Superior temporal gyrus (tissue), 1 donor: ENCODE data around the gene EPHB1.

ENCODE experiments used
- DNase-seq: peaks from one replicate; pipeline ENCODE4 v3.0.0-alpha.2; 2016; ENCODE audit errors: extremely low spot score

Gene EPHB1

DNA sequence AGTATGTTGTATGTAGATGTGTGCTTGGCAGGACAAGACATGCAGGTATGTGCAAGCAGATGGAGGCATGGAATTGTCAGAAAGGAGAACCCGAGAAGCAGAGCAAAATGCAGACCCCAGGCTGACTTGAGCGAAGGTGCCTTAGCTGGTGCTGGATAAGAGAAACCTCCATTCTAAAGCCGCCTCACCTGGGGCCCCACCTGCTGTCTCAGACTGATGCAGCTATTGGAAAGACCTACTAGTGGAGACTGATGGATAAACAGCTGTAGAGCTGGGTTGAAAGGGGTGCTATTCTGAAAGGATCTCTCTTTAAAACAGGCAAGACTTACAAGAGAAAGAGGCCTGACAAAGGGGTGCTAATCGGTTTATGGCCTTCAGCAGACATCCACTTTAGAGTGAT, 86.2 kb downstream of the EPHB1 start:
- DNase-seq, result no peak

DNA sequence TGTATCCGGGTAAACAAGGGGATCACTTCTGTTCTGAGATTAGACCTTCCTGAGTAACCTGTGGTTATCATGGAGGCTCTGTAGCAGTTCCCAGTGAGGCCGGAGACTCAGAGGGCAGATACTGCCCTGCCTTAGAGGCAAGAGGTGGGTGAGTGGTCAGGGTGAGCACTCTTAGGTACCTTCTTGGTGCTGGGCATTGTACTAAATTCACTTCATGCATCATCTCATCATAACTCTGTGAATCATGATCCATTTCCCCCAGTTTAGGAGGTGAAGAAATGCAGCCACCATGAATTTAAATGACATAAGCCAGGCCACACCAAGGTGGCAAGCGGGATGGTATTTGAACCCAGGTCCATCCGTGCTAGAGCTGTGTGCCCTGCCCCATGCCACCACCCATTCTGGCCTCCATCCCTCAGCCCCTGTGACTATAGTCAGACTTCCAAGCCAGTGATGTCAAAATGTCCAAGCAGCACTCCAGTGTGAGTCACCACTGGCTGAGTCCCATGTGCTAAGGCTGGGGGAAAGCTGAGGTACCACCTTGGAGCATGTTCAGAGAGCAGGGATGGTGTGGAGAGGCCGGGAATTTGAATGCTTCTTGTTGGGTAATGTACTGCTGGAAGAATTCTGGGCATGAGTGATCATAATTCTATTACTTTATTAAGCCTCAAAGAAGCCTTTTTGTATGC, 88.8 kb downstream of the EPHB1 start:
- no peak for DNase-seq

GRCh38 chr3:134885877-134886621, 91.0 kb downstream of the EPHB1 start:
- no peak for DNase-seq

DNA sequence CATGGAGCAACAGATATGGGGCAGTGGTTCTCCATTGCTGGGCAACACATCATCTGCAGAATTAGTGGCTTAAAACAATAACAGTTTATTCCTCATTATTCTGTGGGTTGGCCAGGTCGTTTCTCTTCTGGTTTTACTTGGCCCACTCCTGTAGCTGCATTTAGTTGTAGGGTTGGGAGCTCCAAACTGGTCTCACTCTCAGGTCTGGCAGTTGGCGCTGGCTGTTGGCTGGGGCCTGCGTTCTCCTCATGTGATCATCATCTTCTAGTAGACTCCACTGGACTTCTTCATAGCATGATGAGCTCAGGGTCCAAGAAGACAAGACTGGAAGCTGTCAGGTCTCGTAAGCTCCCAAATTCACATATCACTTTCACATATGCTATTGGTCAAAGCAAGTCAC, 91.9 kb downstream of the EPHB1 start:
- no peak for DNase-seq

DNA sequence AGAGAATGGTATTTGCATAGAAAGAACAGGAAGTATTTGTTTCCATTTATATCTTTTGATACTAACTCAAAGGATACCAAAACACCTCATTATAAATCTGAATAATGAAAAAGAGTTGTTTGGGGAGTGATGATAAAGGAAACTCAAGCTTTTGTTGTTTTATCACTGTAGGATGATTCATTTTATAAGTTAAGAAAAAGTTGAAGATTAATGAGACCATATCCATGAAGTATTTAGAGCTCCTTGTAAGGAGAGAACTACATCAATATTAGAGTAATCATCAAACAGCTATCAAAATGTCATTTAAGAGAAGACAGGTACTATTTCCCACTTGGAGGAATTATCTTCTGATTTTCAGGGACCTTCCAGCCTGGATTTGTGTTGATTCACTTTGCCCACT, 92.5 kb downstream of the EPHB1 start:
- DNase-seq, result no peak

- DNase-seq, result no peak
These were observed 97.3 kb downstream of the EPHB1 start for GRCh38 chr3:134892326-134892725.

DNA sequence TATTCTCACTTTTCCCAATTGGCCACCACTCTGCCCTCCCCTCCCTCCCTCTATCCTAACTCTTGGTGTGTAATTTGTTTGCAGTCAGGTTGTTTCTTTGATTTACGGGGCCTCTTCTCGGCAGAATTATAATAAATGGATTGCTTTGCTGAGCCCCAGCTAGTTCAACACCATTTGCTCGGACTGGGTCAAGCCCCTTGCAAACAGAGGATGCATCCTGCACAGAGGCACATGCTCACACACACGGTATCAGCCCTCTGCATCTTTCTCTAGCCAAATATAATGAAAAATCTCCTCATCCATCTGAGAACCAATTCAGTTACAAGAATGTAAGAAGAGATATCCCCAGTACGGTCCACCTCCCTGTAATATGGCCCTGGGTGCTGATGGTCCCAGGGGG, 97.7 kb downstream of the EPHB1 start:
- DNase-seq, result no peak

DNA sequence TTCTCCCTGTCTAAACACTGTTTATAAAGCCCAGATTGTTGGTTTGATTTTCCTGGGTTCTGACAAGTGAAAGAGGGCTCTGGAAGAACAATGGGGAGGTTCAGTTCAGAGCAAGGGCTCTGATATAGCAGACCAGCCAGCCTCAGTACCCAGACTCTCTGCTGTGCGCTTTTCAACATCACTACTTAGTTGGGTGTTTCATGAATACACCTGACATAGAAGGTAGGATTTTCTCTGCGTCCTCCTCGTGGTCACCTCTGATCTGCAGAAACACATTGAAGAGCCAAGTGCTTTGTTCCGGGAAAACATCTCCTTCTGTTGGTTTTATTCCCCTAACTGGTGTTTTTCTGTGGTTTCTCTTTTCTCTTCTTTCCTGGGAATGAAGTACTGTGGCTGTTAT, 99.5 kb downstream of the EPHB1 start:
- peak; percentile 29 for DNase-seq

DNA sequence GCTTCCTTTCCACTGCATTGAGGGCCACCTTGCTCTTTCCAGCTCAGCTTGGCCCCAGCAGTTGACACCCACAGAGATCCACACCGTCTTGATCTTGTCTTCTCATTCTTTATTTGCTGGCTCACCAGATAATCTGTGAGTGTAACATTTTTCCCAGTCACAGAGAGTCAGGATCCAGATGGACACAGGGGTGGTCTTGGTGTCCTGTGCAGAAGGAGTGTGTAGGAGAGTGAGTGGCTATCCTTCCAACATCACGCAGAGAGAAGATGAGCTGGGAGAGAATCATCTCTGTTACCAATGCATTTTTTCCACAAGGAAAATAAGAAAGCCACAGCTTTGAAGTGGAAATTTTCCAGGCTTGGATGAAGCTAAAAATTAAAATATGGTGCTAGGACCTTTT, 100.1 kb downstream of the EPHB1 start:
- DNase-seq, result peak; percentile 18

DNA sequence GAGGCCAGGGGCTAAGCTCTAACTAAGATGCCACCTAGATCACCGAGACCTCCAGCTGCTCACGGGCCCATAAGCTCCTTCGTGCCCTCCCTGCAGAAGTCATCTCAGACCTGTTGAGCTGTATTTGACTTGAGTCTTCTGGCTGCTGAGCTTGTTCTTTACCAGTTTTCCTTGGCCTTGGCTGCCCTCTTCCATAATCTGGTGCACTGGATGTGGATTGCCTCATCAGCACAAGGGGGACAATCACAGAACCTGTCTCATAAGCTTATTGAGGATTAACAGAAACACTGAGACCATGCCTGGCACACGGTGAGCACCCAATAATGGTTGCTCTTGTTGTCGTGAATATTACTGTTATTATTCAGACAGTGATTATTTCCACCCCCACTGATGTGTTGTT, 101.1 kb downstream of the EPHB1 start:
- DNase-seq, result no peak

DNA sequence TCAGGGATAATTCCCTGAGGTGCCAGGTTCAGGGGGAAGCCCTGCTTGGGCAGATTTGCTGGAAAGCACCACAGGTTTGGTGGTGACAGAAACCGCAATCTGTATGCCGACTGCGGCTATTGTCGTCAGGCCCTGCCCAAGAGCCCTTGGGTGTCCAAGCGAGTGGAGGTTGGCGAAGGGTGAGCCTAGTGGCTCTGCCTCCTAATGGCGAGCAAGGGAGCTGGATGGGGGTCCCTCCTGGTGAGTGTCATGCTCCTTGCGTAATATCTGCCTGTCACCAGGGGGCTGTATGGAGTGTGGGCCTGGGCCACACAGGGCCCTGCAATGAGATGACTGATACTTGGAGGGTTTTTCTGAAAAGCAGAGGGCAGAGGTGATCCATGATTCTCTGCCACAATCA, 101.6 kb downstream of the EPHB1 start:
- DNase-seq, result no peak

- DNase-seq, result no peak
These were observed 102.5 kb downstream of the EPHB1 start for GRCh38 chr3:134897391-134898141.

GRCh38 chr3:134898181-134898754, 103.2 kb downstream of the EPHB1 start:
- DNase-seq, result no peak

GRCh38 chr3:134899786-134900185, 104.7 kb downstream of the EPHB1 start:
- DNase-seq, result no peak

GRCh38 chr3:134900482-134900881, 105.4 kb downstream of the EPHB1 start:
- no peak for DNase-seq

GRCh38 chr3:134901461-134901860, 106.4 kb downstream of the EPHB1 start:
- no peak for DNase-seq

- no peak for DNase-seq
These were observed 108.8 kb downstream of the EPHB1 start for GRCh38 chr3:134903837-134904236.

DNA sequence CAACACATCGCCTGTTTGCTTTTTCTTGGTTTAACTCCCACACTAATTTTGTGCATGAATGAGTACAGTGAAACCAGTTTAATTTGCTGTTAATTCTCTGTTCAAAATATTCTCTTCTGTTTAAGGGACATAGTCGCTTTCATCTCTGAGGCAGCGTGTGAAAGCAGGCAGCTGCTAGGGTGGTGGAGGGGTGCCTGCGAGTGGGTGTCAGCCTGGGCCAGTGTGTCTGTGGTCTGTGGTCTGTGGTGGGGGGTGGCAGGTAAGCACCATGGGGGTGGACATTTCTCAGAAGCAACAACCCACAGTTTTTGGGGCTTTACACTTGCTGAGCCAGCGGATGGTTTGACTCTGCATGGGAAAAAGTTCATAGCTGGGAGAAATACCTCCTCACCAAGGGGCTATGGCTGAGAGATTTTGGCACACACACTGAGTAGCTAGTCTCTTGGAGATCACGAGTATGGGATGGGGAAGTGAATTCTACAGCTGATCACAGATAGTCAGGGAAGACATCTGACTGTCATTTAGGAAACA, 109.2 kb downstream of the EPHB1 start:
- DNase-seq, result peak; percentile 16

DNA sequence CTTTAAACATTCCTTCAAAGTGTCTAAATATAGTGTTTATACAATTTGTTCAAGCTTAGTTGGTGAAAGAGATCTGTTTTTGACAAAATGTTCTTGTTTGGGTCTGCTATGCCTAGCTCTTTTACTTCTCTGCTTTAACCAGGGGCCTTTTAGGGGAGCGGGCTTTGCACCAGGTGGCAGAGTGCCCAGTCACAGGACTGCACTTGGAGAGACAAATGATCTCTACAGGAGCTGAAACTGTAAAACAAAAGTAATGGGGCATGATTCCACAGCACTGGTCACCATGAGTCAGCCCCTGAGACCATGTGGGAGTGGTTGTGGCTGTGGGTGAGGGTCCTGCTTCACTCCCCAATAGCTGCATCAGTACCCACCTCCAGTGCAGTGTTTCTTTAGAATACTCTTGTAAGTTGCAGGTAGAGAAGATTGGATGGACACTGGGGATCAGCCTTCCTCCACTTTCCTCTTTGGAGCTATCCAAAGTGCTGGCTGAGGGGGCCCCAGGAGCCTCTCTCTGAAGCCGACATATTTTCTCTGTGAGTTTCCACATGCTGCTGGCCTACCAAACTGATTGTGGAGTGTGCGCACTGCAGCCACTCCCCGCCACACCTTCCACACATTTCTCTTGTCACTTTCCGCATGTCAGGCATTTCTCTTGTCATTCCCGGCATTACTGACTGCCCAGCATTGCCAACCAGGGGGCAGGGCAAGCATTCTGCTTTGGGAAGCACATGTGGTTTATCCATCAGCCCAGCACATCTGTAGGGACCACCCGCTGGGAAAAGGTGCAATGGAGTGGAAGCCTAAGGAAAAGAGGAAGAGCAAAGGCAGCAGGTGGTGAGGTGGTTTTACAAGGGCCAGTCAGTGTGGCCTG, 110.0 kb downstream of the EPHB1 start:
- DNase-seq, result no peak

- DNase-seq, result no peak
These were observed 110.5 kb downstream of the EPHB1 start for GRCh38 chr3:134905647-134905935.

DNA sequence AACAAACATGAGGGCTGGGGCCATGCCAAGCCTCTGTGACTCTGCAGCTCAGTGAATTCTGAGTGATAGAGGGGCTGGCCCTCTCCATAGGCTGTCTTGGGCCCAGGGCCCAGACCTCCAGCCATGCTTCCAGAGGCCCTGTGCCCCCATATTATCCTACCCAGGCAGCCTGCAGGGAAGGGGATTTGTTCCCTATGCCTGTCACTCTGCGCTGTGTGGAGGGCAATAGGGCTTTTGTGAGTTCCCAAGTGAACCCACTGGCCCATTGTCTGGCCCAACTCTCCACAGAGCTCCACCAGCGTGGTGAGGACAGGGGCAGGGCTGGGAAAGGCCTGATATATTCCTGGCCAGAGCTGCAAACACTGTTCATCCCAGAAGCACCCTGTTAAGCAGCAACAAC, 113.2 kb downstream of the EPHB1 start:
- DNase-seq, result no peak
